Measurements from ENCODE around the gene OCA2. TPM values are rescaled to one million over a fixed set of nuclear protein-coding genes. Genes with fewer than 3 reads are reported as not detected.

The OCA2 gene
- total and polyA plus RNA-seq, 2 of the 8 experiments (the other 6 are each of a cell fraction or from before 2014, with no cell fraction given) = 0.20 TPM

DNA sequence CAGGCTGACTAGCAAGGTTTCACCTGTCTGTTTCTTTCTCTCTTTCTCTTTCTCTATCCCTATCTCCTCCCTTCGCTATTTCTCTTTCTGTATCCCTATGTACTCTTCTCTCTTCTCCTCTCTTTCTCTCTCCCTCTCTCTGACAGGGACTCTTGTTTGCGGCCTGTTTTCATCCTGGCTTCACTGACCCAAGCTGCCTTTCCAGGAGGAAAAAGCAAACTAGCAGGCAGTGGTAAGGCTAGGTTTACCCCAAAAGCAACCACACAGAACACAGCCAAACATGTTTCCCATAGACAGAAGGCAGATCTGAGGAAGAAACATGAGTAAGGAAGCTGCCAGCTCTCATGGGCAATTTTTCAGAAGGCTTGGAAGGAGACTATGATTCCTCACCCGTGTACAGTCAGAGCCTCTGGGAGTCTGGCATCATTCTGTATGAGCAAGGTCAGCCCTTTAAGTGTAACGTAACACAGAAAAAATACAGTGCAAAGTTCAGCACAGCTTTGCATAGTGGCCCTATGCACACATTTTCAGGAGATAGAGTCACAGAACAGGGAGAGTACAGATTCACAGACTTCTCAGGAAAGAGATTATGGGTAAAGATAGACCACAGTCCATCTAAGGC is 61.0 kb downstream of the OCA2 start:
- no peak overlapping the region for H2AFZ ChIP-seq (ENCODE audit: low read length)
- no peaks in the 10 kb centered on the region for H3K4me1 ChIP-seq (replicated peaks in 1 of 4; ENCODE audit: control insufficient read depth in 3 of 4, insufficient read depth in 4 of 4, low read length in 3 of 4)
- no peaks in the 10 kb centered on the region for H4K20me1 ChIP-seq (replicated peaks in 1 of 2; ENCODE audit: control insufficient read depth in 1 of 2, insufficient read depth in 2 of 2, low read length in 2 of 2)
- H2BK120ac ChIP-seq (replicated peaks; ENCODE audit: low read depth, low read length) = no peak overlapping the region
- H3K4me2 ChIP-seq (ENCODE audit: insufficient read depth in 1 of 2, low read depth in 2 of 2, low read length in 2 of 2) = no peak overlapping the region
- no peak for FAIRE-seq
- no peak overlapping the region for H2AK5ac ChIP-seq (ENCODE audit: low read depth, low read length)
- H3K9me3 ChIP-seq (ENCODE audit: insufficient read depth in 2 of 2, low read depth in 1 of 2, low read length in 1 of 2) = no peaks in the 10 kb centered on the region
- no peak overlapping the region for H3K4ac ChIP-seq (replicated peaks; ENCODE audit: insufficient read length, low read depth, low read length)
- H3K23ac ChIP-seq (ENCODE audit: insufficient read length) = no peak overlapping the region
- CTCF ChIA-PET (ENCODE audit: partially characterized antibody) = interaction anchor here (0.9 to 1.4 kb wide), 3 partner anchors 10 to 17 kb away, joined by 3 to 10 read pairs (median 3); no protein-coding TSS in a partner anchor
- TF ChIP-seq FOSL1 (IDR thresholded peaks at IDR 0.05; ENCODE audit: insufficient read depth, low read depth, low read length) (no peak), NANOG (IDR thresholded peaks at IDR 0.05; ENCODE audit: insufficient read depth, low read depth, low read length, poor library complexity, severe bottlenecking) (no peak)
- DNase-seq (ENCODE audit: low read depth in 1 of 2, low spot score in 2 of 2) = no peak
- H3K56ac ChIP-seq (replicated peaks; ENCODE audit: insufficient read length, low read depth, low read length) = no peak overlapping the region
- WGBS, 2 experiments (ENCODE audit: extremely low coverage in 1 of 2, insufficient coverage in 1 of 2, insufficient read length in 1 of 2, insufficient replicate concordance in 2 of 2, low coverage in 1 of 2, low lambda C conversion rate in 2 of 2, missing lambda C conversion rate in 1 of 2) = 82 to 100% methylated on average over 1 to 4 of the region's 4 CpGs
- H3K4me3 ChIP-seq (ENCODE audit: extremely low read depth in 1 of 4, insufficient read depth in 2 of 4, low read depth in 3 of 4, low read length in 4 of 4) = no peak overlapping the region
- H4K91ac ChIP-seq (replicated peaks; ENCODE audit: insufficient read length, low read length) = no peak overlapping the region
- no peak overlapping the region for H2BK5ac ChIP-seq (ENCODE audit: low read depth, low read length)
- H3K79me1 ChIP-seq (ENCODE audit: low read depth, low read length) = no peaks in the 10 kb centered on the region
- no peaks in the 10 kb centered on the region for H3K36me3 ChIP-seq (ENCODE audit: control insufficient read depth in 2 of 4, insufficient read depth in 4 of 4, low read length in 3 of 4)
- H3K23me2 ChIP-seq (ENCODE audit: low read depth, low read length) = no peaks in the 10 kb centered on the region
- H3K79me2 ChIP-seq (ENCODE audit: control insufficient read depth in 1 of 2, insufficient read depth in 2 of 2, low read length in 2 of 2) = no peaks in the 10 kb centered on the region
- H2BK12ac ChIP-seq (ENCODE audit: low read depth, low read length) = no peak overlapping the region
- POLR2A ChIA-PET (ENCODE audit: partially characterized antibody) = no interaction called here
- no peak overlapping the region for H2BK20ac ChIP-seq (ENCODE audit: low read length)
- no peak overlapping the region for H3K27ac ChIP-seq (ENCODE audit: low read depth, low read length)
- H3K27me3 ChIP-seq (replicated peaks in 1 of 4; ENCODE audit: control insufficient read depth in 3 of 4, extremely low read depth in 1 of 4, insufficient read depth in 3 of 4, low read length in 3 of 4) = no peaks in the 10 kb centered on the region
- H2BK15ac ChIP-seq (ENCODE audit: low read length) = no peak overlapping the region
- no peak overlapping the region for H3K9ac ChIP-seq (replicated peaks in 1 of 4; ENCODE audit: extremely low read depth in 1 of 4, low read depth in 3 of 4, low read length in 3 of 4)
- H3K14ac ChIP-seq (ENCODE audit: insufficient read length) = no peak overlapping the region
- H4K8ac ChIP-seq (ENCODE audit: extremely low read depth, insufficient read depth, low read length) = no peak overlapping the region
- no peak overlapping the region for H4K5ac ChIP-seq (ENCODE audit: insufficient read length, low read depth, low read length)
- no peak overlapping the region for H3K18ac ChIP-seq (ENCODE audit: extremely low read depth, low read length)

Data from H1 (cell line).